Measurements from ENCODE around the gene GRM7.

GRM7 gene

DNA sequence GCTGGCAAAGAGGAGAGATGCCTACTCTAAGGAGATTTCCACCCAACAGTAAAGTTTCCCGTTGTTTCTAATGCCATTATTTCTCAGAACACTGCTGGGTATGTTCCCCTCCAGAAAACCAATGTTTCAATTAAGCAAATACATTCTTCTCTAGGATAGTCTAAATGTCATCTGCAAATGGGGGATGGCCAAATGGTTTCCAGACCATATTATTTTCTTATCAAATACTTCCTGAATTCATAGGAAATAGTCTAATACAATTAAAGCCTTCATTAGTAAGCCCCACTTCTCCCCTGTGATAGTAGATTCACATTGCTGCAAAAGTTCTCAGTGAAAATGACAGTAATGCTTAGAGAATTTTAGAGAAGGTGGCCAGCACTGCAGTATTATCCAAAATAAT lies 716.6 kb downstream of the GRM7 start:
- no peak for DNase-seq (ENCODE audit: low read depth in 2 of 2)

DNA sequence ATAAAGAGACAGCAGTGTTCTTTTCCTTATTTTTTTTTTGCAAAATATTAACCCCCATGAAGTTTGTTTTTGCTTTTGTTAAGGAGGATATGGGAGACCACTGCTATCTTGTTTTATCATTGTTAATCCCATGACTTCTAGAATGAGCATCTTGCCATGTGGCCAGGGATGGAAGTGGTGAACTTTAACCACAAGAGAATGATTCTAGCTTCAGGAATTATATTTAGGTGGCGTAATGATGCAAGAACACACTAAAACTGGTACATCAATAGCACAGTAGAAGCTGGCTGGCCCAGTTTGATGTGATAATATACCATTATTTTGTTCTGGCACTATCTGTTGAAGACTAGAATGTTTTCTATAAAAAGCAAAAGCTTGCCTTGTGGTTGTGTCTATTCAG lies 720.9 kb downstream of the GRM7 start:
- no peak for DNase-seq (ENCODE audit: low read depth in 2 of 2)

DNA sequence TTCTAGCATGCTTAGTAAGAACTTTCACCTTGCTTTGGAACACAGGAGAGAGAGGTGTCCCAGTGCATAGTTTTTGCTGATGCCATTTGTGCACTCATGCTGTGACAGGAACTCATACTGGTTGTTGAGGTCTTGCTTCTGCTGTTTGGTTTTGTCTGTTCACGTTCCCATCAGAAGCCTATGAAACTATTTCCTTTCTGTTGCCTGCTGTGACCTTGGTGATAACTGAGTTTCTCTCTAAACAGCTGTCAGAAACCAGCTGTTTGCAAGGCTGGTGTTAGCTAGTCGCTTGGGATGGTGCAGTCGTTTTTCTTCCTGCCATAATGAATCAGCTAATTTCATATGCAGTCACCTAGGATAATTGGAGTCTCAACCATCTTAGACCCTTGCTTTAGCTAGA lies 724.1 kb downstream of the GRM7 start:
- no peak for DNase-seq (ENCODE audit: low read depth in 2 of 2)

DNA sequence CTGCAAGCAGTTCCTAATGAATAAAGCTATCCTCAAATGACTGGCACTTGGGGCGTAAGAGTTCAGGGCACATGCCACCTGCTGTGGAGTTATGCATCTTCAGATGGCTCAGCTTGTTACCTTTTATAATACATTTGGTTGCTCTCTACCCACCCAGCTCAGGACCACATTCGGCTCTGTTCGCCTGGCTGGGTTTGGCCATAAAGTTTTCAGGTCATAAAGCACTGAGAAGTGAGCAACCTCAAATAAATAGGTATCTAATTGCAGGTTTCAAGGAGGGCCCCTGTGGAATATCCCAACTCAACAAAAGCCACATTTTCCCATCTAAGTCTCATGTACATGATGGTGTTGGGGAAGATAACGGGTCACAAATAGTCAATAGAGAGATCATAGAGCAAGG lies 727.3 kb downstream of the GRM7 start:
- no peak for DNase-seq (ENCODE audit: low read depth in 2 of 2)

DNA sequence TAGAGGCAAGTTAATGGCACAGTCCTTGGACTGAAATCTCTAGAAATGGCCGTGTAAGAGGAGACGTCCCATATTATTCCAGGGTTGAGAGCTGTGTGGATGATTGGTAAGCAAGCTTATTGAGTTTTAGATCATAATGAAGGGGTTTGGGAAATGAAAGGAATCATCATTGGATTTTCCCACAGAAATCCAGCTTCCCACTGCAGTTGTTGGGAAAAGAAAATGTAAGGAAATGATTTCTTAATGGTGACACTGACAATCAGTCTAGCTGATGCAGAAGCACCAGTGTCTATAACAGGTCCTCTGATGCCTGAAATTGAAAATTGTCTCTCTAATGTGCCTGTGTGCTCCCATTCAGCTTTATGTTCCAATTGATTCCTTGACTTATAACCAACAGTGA lies 728.6 kb downstream of the GRM7 start:
- DNase-seq (ENCODE audit: low read depth in 2 of 2), result no peak

DNA sequence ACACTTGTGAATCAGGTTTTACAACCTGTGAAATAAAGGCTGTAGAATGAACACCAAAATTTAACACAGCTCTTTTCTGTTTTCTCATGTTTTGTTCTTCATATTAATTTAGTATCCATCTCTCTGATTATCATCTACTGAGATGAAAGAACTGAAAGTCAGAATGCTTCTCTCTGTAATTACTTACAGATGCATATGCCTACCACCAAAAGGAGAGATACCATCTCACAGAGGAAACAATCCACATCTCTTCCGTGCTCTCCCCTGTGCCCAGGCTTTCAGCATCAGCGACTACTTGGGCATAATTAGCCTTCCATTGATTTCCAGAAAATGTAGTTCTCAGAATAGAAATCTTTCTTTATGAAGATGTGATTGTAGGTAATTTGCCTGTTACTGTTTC lies 741.4 kb downstream of the GRM7 start:
- DNase-seq (ENCODE audit: low read depth in 2 of 2), result no peak

DNA sequence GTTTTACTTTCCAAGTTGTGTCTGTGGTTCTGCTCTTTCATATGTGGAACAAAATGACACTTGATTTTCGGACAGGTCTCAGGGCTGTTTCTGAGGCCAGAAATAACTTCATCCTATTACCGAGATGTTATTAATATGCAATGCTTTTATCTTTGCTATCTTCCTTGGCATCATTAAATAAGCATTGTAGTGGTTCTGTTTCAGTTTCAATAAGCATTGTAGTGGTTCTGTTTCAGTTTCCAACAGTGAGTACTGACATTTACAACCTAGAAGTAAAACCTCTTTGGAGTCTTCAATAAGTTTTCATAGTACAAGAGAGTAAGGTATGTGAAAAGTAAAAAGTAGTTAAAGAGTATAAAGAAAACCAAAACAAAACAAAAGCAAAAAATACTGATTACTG lies 746.2 kb downstream of the GRM7 start:
- no peak for DNase-seq (ENCODE audit: low read depth in 2 of 2)

DNA sequence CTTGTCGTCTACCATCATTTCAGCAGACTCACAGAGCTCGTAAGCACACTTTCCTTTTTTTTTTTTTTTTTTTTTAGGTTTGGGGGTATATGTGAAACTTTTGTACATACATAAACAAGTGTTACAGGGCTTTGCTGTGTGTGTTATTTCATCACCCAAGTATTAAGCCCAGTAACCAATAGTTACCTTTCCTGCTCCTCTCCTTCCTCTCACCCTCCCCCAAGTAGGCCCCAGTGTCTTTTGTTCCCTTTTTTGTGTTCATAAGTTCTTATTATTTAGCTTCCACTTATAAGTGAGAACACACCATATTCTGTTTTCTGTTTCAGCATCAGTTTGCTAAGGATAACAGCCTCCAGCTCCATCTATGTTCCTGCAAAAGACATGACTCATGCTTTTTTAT lies 746.8 kb downstream of the GRM7 start:
- no peak for DNase-seq (ENCODE audit: low read depth in 2 of 2)

DNA sequence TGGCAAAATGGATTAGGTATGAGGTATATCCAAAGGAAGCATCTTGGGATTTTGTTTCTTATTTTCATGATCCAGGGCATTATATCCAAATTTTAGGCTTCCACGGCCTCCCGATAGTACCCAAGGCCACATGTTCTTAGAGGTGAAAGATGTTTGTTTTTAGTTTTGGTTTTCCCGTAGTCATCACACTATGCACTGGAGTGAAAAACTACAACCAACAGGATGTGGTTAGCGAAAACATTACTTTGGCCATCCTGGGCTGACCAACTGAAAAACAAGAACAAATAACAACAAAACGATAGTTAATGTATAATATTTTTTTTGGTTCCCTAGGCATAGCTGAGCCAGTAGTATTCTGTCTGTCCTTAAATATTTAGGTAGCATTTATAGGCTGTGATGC lies 749.7 kb downstream of the GRM7 start:
- DNase-seq (ENCODE audit: low read depth in 2 of 2), result no peak

DNA sequence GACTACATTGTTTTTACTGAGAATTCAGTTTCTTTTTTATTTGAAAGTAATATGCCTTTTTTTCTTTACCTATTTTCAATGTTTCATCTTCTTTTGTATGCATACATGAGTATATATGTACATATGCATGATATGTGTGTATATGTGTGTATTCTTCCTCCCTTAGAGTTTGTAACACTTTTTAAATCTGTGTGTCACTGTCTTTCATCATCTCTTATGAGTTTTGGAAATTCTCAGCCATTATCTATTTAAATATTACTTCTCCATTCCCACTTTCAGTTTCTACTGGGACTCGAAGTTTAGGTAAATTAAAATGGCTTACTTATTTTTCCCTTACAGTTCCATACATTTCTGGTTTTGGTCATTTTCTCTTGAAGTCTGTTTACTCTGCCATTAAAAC lies 754.1 kb downstream of the GRM7 start:
- DNase-seq (ENCODE audit: low read depth in 2 of 2), result no peak

DNA sequence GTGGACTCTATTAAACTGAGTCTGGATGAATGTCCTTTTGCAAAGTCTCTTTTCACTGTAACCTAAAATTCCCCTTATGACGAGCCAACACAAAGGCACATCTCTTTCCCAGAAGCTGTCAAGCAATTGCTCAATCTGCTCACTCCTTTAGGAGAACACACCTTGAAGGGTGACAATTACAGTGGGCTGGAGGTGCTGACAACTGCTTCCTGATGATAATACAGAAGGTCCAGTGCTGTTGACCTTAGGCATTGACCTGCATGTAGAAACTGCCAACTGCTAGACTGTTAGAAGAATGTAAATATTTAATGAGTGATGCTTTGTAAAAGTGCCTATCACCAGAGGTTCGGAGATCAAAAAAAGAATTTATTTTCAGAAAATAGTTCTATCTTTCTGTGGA lies 757.7 kb downstream of the GRM7 start:
- no peak for DNase-seq (ENCODE audit: low read depth in 2 of 2)

DNA sequence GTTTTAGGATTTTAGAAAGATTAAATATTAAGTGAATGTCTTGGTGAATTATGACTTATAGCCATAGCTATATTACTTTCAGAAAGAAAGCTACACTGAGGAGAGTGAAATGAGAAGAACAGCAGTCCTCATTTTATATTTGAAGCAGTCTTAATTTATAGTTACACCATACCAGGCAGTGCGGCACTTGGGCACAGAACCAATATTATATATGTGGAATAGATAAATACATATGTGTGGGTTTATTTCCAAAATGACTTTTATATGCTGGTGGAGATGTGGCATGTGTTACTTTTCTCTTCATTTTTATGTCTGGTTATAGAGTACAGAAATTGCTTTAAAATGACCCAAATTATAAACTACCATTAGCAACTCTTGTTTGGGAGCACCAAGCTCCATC lies 759.5 kb downstream of the GRM7 start:
- no peak for DNase-seq (ENCODE audit: low read depth in 2 of 2)

DNA sequence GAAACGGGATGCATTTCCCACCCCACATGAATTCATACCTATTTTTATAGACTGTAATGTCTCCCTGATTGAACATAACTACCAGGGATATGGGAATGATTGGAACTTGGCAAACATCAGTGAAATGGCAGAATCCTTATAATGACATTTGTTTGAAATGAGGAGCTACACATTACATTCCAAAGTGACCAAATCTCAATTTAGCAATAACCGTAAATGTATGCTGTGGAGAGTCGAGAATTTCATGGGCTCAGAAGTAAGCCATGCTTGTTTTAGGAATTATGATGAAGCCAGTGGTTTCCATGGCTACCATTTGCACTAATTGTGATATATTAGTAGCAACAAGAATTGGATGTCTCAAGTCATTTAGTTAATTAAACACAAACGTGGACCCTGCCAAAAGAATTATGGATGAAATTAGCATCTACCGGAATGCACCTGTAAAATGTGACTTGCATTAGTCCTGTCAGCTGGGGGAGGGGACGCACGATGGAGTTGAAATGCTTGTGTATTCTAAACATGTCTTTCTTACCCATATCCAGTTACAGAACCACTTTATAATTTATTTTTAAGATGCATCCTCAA lies 760.2 kb downstream of the GRM7 start:
- DNase-seq (ENCODE audit: low read depth in 2 of 2), result no peak

DNA sequence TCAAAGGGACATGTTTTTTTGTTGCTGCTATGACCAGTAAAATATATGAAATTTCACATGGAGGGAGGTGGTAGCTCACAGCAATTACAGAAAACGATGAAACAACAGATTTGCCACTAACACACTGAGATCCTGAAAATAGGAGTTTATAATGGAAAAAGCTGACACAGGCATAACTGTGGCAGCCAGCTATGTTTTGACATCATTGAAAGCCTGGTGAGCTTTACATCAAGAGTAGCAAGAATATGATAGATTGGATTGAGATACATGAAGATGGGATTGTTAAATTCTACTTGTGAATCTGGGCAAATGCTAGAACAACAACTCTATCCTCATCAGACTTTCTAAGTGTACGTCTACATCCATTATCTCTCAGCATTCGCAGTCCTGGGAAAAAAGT lies 760.7 kb downstream of the GRM7 start:
- no peak for DNase-seq (ENCODE audit: low read depth in 2 of 2)

DNA sequence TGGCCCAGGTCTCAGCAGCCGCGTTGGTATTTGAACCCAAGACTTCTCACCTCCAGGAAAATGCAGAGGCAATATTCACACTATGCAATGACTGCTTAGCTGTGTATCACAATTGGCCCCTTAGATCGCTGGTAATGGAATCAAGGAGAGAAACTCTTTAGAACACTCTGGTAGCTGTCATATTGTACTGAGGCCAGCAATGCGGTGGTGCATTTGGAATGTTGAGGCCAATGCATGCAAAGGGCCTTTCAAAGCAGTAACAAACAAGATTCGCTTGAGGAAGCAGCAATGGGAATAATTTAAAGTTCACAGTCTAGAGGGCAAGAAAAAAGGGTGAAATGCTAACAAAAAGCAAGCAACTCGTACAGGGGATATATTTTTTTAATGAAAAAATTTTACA lies 764.1 kb downstream of the GRM7 start:
- DNase-seq (ENCODE audit: low read depth in 2 of 2), result no peak

DNA sequence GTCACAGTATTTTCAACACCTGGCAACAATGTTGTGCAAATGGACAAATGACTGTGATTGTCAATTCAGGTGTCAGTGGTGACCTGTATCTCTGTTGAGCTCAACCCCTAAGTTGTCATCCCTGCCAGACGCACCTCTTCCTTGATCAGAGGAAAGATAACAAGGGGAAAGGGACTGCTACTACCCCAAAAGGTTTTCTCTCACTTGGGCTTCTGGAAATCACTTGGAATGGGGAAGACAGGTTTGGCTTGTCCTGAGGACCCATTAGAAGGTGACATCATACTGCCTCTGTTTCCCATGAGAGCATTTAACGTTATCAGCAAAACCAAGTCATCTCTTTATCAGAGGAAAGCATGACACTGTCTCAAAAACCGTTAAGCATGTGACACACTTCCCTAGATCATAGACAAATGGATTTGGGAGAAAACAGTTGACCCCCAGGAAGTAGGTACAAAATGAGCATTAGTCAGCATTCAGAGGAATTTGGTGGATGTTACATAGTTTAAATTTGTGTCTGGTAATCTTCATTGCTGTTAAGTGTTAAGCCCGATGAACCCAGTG lies 769.5 kb downstream of the GRM7 start:
- no peak for DNase-seq (ENCODE audit: low read depth in 2 of 2)

DNA sequence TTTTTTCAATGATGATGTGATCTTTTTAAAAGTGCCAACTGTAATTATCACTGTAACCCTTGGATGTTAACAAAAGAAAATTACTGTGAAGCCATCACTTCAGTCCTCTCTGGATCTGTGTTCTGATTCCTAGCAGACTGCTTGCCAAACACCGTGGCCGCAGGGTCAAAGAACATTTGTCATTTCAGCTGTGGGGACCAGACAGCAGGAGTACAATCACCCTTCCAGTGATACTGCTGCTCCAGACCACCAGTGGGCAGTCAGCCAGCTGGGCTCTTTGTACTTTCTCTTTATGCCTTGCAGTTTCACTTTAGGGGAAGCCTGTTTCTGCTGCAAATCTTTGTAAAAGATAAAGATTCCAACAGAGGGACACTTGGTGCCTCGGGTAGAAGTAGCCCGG lies 770.0 kb downstream of the GRM7 start:
- no peak for DNase-seq (ENCODE audit: low read depth in 2 of 2)

DNA sequence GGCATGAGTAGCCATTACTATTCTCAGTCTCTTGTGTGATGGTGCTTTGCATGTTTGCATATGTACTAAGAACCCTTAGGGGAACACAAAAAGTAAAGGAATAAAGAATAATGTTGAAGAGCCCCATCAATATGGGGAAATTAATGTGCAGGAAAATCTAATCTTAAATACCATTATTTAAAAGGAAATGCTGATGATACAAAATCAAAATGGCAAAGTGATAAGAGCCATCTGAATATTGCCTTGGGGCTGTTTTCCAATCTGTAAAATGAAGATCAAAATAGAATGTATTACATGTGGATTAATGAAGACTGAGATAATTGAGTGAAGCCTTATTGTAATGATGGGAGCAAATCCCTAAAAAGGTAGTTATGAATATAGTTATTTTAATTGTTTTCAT lies 771.4 kb downstream of the GRM7 start:
- no peak for DNase-seq (ENCODE audit: low read depth in 2 of 2)

DNA sequence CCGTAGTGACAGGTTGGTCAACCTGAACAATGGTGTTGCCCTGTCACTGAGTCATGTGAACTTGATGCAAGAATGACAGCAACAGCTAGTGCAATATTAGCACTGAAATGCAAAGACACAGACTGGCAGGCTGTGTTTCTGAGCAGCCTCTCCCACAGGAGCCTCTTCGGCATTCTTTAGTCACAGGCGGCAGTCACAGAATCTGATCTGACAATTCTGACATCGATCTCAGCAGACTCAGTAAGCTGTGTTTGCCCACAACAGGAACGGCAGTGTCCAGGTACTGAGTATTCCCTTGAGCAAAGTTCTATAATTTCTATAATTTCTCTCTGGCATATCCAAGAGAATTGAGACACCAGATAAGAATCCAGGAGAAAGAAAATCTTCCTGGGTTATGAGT lies 776.8 kb downstream of the GRM7 start:
- no peak for DNase-seq (ENCODE audit: low read depth in 2 of 2)

DNA sequence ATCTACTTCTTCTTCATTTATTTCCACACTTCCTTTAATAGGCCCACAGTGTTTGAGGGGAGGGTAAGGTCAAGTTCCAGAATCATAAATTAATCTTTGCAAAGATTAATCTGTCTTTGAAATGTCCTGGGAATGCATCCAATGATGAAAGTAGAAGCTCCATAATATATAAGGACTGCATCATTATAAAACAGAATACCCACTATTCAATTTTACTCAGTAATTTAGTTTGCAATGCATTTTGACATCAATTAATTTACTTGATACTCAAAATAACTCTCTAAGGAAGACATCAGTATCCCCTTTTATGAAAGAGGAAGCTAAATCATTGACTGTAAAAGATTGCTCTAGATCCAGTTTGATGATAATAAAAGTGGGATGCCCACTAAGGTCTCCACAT lies 777.2 kb downstream of the GRM7 start:
- no peak for DNase-seq (ENCODE audit: low read depth in 2 of 2)

DNA sequence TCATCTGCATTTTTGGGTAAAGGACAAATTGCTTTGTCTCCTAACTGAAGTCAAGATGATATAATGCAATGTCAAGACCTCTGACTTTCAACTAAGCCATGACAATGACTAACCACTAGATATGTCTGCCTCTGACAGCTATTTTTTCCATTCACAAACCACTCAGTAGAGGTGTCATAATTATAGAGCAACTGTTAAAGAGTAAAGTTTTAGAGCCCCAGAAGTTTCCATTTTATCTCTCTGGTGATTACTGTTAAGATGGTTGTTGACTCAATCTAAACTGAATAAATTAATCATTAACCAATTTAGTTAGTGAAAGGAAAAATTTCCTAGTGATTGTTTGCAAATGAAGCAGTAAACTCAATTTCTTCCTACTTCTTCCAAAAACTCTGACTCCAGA lies 779.9 kb downstream of the GRM7 start:
- DNase-seq (ENCODE audit: low read depth in 2 of 2), result no peak

DNA sequence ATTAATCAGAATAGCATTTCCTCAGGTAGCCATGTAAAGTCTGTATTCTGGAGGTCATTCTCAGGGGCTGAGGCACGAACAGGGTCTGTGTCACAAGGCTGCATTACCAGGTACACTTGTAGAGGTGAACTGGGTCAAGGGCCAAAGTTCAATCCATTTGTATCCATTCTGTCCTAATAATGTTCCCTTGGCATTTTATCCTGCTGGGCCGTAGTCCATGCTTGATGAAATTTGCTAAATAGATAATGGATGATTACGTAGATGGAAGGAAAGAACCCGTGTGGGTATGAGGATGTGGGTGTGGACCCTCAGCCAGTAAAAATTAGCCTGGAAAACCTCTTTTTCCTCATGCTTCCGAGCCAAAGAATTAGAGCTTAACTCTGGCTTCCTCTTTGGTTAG lies 785.9 kb downstream of the GRM7 start:
- no peak for DNase-seq (ENCODE audit: low read depth in 2 of 2)

DNA sequence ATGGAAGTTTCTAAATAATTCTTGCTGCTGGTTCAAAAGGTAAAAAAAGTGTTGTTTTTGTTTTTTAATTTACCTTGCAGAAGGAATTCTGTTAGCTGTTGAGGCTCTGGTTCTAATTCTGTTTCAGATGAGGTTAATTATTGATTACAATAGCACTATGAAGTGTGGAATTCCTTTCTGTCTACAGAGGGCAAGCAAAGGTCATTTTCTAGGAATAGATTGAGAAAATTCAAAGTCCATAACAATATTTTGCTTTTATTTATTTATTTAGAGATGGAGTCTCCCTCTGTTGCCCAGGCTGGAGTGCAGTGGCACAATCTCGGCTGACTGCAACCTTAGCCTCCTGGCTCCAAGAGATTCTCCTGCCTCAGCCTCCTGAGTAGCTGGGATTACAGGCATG lies 789.6 kb downstream of the GRM7 start:
- no peak for DNase-seq (ENCODE audit: low read depth in 2 of 2)

DNA sequence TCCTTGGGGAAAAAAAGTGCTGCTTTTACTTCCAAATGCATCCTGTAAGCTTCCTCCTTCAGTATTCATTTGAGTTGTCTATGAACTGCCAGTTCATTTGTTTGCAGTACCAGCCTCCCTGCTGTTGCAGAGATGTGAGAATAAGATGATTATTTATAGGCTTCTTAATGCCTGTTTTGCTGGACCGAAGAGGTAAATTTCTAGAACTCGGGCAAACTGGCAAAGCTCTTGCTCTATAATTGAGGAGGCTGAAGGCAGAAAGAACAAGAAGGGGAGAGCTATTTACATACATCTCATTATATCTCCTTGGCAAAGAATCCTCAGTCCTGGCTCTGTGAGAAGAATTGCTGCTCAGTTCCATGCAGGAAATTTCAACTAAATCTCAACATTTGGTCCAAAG lies 790.4 kb downstream of the GRM7 start:
- no peak for DNase-seq (ENCODE audit: low read depth in 2 of 2)

Measured in stimulated activated CD8-positive, alpha-beta memory T cell treated with anti-CD3 and anti-CD28 coated beads, Interleukin-15, amount 100 ng/mL, for 48 hours (primary cell).